Fibroblast of lung (primary cell): ENCODE results near the gene GNAL.

ENCODE experiments used
- EZH2 ChIP-seq: IDR thresholded peaks from 2 replicates; pipeline ENCODE4 v1.5.1; 2012; ENCODE audit warnings: low read length, control low read depth, mild to moderate bottlenecking; ENCODE audit errors: missing control alignments
- TF ChIP-seq, protein P1 (sequence below), 2 donors: IDR thresholded peaks in 1 of 2; conservative IDR thresholded peaks in 1 of 2; 1 replicate in 1 of 2; 2 replicates in 1 of 2; pipeline ENCODE4 v1.5.1; 2011 to 2012; ENCODE audit warnings: low read length in 2 of 2, control low read depth in 1 of 2, inconsistent platforms in 1 of 2, low read depth in 1 of 2, mild to moderate bottlenecking in 1 of 2

- TF ChIP-seq, protein P1, sequence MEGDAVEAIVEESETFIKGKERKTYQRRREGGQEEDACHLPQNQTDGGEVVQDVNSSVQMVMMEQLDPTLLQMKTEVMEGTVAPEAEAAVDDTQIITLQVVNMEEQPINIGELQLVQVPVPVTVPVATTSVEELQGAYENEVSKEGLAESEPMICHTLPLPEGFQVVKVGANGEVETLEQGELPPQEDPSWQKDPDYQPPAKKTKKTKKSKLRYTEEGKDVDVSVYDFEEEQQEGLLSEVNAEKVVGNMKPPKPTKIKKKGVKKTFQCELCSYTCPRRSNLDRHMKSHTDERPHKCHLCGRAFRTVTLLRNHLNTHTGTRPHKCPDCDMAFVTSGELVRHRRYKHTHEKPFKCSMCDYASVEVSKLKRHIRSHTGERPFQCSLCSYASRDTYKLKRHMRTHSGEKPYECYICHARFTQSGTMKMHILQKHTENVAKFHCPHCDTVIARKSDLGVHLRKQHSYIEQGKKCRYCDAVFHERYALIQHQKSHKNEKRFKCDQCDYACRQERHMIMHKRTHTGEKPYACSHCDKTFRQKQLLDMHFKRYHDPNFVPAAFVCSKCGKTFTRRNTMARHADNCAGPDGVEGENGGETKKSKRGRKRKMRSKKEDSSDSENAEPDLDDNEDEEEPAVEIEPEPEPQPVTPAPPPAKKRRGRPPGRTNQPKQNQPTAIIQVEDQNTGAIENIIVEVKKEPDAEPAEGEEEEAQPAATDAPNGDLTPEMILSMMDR (conservative IDR thresholded peaks at IDR 0.05 in 1 of 2, IDR thresholded peaks at IDR 0.05 in 1 of 2; ENCODE audit: low read depth in 1 of 2, low read length in 2 of 2): peak; percentile 13 to 45
- TF ChIP-seq EZH2: no peak
Observed at GRCh38 chr18:11859903-11860407, 170.9 kb downstream of the GNAL start.
